T-cell (primary cell): ENCODE data around the gene TFEB. TPM values are rescaled to one million over a fixed set of nuclear protein-coding genes. Genes with fewer than 3 reads are reported as not detected.

Source experiments
- ATAC-seq, 4 experiments: fragments of 200-7000 bp in 3 of 4; fragments of 150-1000 bp in 1 of 4; cut with Tn5 transposase; replicated peaks in 1 of 4; 1 replicate in 3 of 4; 2 replicates in 1 of 4; pipeline ENCODE4 v1.10.0; 2021; ENCODE audit warnings: moderate library complexity in 3 of 4, mild to moderate bottlenecking in 2 of 4, moderate number of reproducible peaks in 1 of 4
- CTCF ChIA-PET, 2 donors: fragments of 300-600 bp; sonication (Branson Sonifier 250); formaldehyde crosslinking; loops; one replicate each; lab custom pipeline; 2022; ENCODE audit warnings: antibody characterized with exemption in 2 of 2; lab: Charles Lee
- POLR2A ChIA-PET, 2 donors: fragments of 300-600 bp; sonication (Branson Sonifier 250); formaldehyde crosslinking; loops; one replicate each; lab custom pipeline; 2022; ENCODE audit warnings: antibody characterized with exemption in 2 of 2; lab: Charles Lee
- DNase-seq, 35 experiments: peaks; one replicate each; pipeline versions ENCODE4 v3.0.0 to v3.0.0-alpha.2; 2013 to 2023
- H3K27ac ChIP-seq: one replicate; pipeline ENCODE4 v1.5.1; 2013; ENCODE audit warnings: low read length
- H3K27me3 ChIP-seq, 2 experiments: replicated peaks in 1 of 2; 1 replicate in 1 of 2; 2 replicates in 1 of 2; pipeline versions ENCODE4 v1.6.1 to v1.7.0; 2013; ENCODE audit warnings: low read length in 1 of 2, mixed read lengths in 1 of 2; ENCODE audit not compliant: control insufficient read depth in 2 of 2, insufficient read depth in 2 of 2; ENCODE audit errors: extremely low read depth in 1 of 2
- H3K36me3 ChIP-seq, 2 donors: 1 replicate in 1 of 2; 2 replicates in 1 of 2; pipeline versions ENCODE4 v1.6.1 to v1.7.0; 2013; ENCODE audit warnings: low read length in 1 of 2; ENCODE audit not compliant: control insufficient read depth in 2 of 2, insufficient read depth in 1 of 2; ENCODE audit errors: extremely low read depth in 1 of 2
- H3K4me1 ChIP-seq, 2 experiments: 1 replicate in 1 of 2; 2 replicates in 1 of 2; pipeline versions ENCODE4 v1.6.1 to v1.7.0; 2013; ENCODE audit warnings: low read length in 2 of 2, mixed read lengths in 1 of 2; ENCODE audit not compliant: insufficient read depth in 2 of 2, control insufficient read depth in 1 of 2; ENCODE audit errors: extremely low read depth in 1 of 2
- H3K4me3 ChIP-seq, 2 donors: 1 replicate in 1 of 2; 2 replicates in 1 of 2; pipeline versions ENCODE4 v1.5.1 to v1.7.0; 2013; ENCODE audit warnings: mild to moderate bottlenecking in 2 of 2, low read length in 1 of 2, moderate library complexity in 1 of 2; ENCODE audit not compliant: control insufficient read depth in 1 of 2; ENCODE audit errors: extremely low read depth in 1 of 2
- H3K9me3 ChIP-seq: 2 replicates; pipeline ENCODE4 v1.7.0; 2013
- H3K27ac Mint-ChIP-seq, 2 donors: one replicate each; pipeline ENCODE4 v1.8.0; 2020 to 2021; ENCODE audit warnings: mild to moderate bottlenecking in 2 of 2, mixed read lengths in 2 of 2
- H3K27me3 Mint-ChIP-seq, 2 donors: one replicate each; pipeline ENCODE4 v1.8.0; 2021 to 2022; ENCODE audit warnings: mixed read lengths in 2 of 2
- H3K36me3 Mint-ChIP-seq: one replicate; pipeline ENCODE4 v1.8.0; 2021; ENCODE audit warnings: mixed read lengths
- H3K4me1 Mint-ChIP-seq, 3 donors: one replicate each; pipeline ENCODE4 v1.8.0; 2020 to 2022; ENCODE audit warnings: mixed read lengths in 3 of 3, mild to moderate bottlenecking in 1 of 3
- H3K4me3 Mint-ChIP-seq, 3 donors: one replicate each; pipeline ENCODE4 v1.8.0; 2020 to 2022; ENCODE audit warnings: mild to moderate bottlenecking in 3 of 3, mixed read lengths in 3 of 3, moderate library complexity in 3 of 3
- H3K9me3 Mint-ChIP-seq, 3 donors: one replicate each; pipeline ENCODE4 v1.8.0; 2020 to 2022; ENCODE audit warnings: mixed read lengths in 3 of 3
- WGBS: methylation state at CpG from one replicate; pipeline ENCODE4 v1.1.5; 2013; ENCODE audit warnings: missing lambda C conversion rate; ENCODE audit not compliant: insufficient coverage; 5-methylcytosine and 5-hydroxymethylcytosine counted together
- total RNA-seq, 35 experiments: library from RNA in 6 of 35; stranded (reverse) in 6 of 35; fragments of 120-200 nt in 1 of 35; gene quantifications; one replicate each; pipeline versions ENCODE4 v1.2.1 to v1.2.4 and lab custom pipeline; 2013 to 2026

Gene TFEB
- total RNA-seq, 5 donors from 2014 or later (not counting 1 experiment from before 2014, with no cell fraction given): 18.9 to 28.1 (median 19.5) TPM

DNA sequence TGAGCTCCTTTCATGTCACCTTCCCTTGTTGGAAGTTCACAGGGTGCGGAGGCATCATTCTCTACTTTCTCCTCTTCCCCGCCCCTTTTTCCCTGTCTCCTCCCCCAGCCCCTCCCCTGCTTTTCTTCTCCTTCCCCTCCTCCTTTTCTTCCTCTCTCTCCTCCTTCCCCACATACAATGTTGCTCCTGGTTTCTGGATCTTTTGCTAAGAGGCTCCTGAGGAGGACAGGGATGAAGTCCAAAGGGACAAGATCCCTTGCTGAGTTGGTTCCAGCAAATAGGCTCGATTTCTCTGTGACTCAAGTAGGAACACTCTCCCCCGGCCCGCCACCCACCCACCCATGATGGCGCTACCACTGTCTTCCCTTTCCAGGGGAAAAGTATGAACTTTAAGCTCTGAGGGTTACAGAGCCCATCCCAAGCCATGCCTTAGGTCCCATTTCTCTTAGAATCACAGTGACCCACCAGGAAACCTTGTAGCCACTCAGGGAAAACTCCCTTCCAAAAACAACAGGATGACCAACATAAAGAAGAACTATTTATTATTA, 852 bp upstream of the TFEB start:
- Histone ChIP-seq H3K4me1 (peaks cover 21 to 32% of the 10 kb centered on the region in 2 experiments), H3K27me3 (peaks cover 0 to 13% of the 10 kb centered on the region in 2 experiments), H3K27ac (no peak overlapping the region), H3K36me3 (no peaks in the 10 kb centered on the region), H3K9me3 (no peaks in the 10 kb centered on the region), H3K4me3 (no peak overlapping the region)
- Mint-ChIP-seq H3K27me3 (no peaks in the 10 kb centered on the region), H3K4me1 (peaks cover 24 to 27% (median 25%) of the 10 kb centered on the region in 3 donors), H3K4me3 (peak overlapping the region in 1 of 3 donors; percentile 80), H3K27ac (no peak overlapping the region), H3K9me3 (no peaks in the 10 kb centered on the region), H3K36me3 (no peaks in the 10 kb centered on the region)
- no peak for DNase-seq
- 94% methylated on average over 3 of the region's 6 CpGs for WGBS
- ATAC-seq: no peak
- POLR2A ChIA-PET: interaction anchor here (0.6 kb wide), 2 partner anchors 30 to 436 kb away, joined by 3 to 4 read pairs; no protein-coding TSS in a partner anchor
- CTCF ChIA-PET: no interaction called here

DNA sequence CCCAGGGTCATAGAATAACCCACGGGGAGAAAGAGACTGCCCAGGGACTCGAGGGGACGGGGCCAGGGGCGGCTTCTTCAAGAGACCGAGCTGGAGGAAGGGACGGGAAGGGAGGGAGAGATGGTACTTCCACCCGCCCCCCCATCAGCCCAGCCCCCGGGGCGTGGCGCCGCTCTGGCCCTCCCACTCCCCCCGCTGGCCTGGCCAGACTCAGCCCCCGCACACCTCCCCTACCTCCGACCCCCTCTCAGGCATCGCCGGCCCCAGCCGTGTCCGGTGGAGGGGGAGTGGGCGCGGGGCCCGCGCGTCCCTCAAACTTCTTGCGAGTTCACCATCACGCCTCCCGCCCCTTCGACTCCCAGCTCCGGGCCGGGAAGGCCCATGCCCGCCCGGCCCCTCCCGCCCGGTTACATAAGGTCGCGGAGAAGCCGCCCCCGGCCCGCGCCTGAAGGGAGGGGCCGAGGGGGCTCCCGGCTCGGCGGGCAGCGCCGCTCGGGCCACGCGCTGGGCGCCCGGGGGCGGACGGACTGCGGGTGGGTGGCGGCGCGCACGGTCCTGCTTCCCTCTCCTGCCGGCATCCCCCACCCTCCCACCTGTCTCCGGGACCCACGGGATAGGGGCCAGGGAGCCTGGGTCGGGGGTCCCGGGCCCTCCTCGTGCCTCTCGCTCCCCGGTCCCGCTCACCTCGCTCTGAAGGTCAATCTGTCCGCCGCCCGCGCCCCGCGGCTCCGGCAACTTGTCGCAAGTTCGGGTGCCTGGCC, 562 bp downstream of the TFEB start:
- H3K9me3 ChIP-seq: no peaks in the 10 kb centered on the region
- H3K4me3 Mint-ChIP-seq: peak overlapping the region; percentile 80 to 84 (median 80)
- CTCF ChIA-PET: interaction anchor here (0.7 to 1.9 kb wide), 8 partner anchors 26 to 316 kb away, joined by 3 to 12 read pairs (median 3); partner anchors contain the start of genes FRS3 (in 1 of the 2), TAF8 (in 1 of the 2) and TOMM6 (in 1 of the 2)
- no peaks in the 10 kb centered on the region for H3K36me3 Mint-ChIP-seq
- H3K36me3 ChIP-seq: no peaks in the 10 kb centered on the region
- DNase-seq (peak; percentile 15 to 78 (median 53)), ATAC-seq (peak; percentile 48 to 65 (median 60))
- WGBS: under 1% methylated on average over 57 of the region's 76 CpGs
- peaks cover 23 to 47% of the 10 kb centered on the region in 2 experiments for H3K4me1 ChIP-seq
- no peak overlapping the region for H3K27ac Mint-ChIP-seq
- H3K9me3 Mint-ChIP-seq: no peaks in the 10 kb centered on the region
- H3K4me1 Mint-ChIP-seq: peaks cover 34 to 41% (median 38%) of the 10 kb centered on the region in 3 donors
- H3K4me3 ChIP-seq: peak overlapping the region; percentile 60 to 75
- H3K27me3 Mint-ChIP-seq: no peaks in the 10 kb centered on the region
- H3K27me3 ChIP-seq: peaks cover 0 to 9% of the 10 kb centered on the region in 2 experiments
- peak overlapping the region; percentile 79 for H3K27ac ChIP-seq
- POLR2A ChIA-PET: interaction anchor here (0.6 kb wide), 3 partner anchors 13 to 1196 kb away, joined by 3 to 6 read pairs (median 3); no protein-coding TSS in a partner anchor

DNA sequence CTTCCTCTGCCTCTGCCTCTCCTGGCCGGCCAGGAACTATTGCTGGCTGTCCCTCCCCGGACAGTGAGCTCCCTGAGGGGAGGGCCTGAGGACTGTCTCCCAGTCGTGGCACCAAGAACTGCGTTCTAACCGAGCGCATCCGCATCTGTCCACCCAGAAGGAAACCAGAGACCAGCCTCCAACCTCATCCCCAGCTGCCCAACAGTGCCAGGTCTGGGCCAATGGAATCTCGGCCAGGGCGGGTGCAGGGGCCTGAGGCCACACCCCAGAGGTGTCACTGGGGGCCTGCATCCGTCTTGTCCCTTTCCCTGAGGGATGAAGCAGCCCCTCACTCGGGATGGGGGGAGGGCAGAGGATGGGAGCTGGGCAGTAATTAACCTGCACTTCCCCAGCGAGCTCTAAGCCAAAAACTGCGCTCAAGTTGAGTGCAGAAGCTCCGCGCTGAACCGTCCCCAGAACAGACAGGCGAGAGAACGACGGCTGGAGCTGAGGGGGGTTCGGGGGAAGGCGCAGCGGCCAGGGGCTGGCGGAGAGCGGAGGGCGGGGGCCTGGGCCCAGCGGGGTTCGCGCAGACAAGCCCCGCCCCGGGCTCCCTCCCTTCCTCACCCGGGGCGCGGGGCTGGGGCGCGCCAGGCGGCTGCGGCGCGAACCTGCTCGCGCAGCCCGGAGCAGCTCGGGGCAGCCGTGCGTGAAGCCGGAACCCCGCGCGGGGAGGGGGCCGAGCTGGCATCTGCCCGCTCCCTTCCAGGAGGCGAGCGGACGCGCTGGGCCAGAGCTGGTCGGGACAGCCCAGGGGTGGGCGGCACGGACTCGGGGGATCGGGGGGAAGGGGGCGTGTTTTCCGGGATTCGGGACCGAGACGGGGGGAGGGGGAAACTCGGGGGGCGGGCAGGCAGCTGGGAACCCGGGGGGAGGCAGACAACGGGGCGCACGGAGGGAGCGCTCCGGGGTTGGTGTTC, 1.4 kb downstream of the TFEB start:
- Histone ChIP-seq H3K27me3 (peaks cover 0 to 2% of the 10 kb centered on the region in 2 experiments), H3K4me1 (peaks cover 27 to 55% of the 10 kb centered on the region in 2 experiments), H3K27ac (peak overlapping the region; percentile 86), H3K4me3 (peak overlapping the region; percentile 49 to 75), H3K36me3 (no peaks in the 10 kb centered on the region), H3K9me3 (no peaks in the 10 kb centered on the region)
- Mint-ChIP-seq H3K4me3 (peak overlapping the region; percentile 76 to 83 (median 80)), H3K4me1 (peaks cover 35 to 50% (median 43%) of the 10 kb centered on the region in 3 donors), H3K36me3 (no peaks in the 10 kb centered on the region), H3K9me3 (no peaks in the 10 kb centered on the region), H3K27me3 (no peaks in the 10 kb centered on the region), H3K27ac (peak overlapping the region; percentile 73 to 85)
- 5% methylated on average over 65 of the region's 73 CpGs for WGBS
- ChIA-PET CTCF (interaction anchor here (0.6 to 1.9 kb wide), 9 partner anchors 25 to 317 kb away, joined by 3 to 12 read pairs (median 3); partner anchors contain the start of genes FRS3 (in 1 of the 2), TAF8 (in 1 of the 2) and TOMM6 (in 1 of the 2)), POLR2A (interaction anchor here (0.6 to 0.7 kb wide), 5 partner anchors 12 to 1325 kb away, joined by 3 to 6 read pairs (median 3); partner anchors contain the start of gene MRPL2 (in 1 of the 2))
- peak; percentile 41 to 86 (median 66) for DNase-seq
- peak; percentile 65 to 74 (median 74) for ATAC-seq

DNA sequence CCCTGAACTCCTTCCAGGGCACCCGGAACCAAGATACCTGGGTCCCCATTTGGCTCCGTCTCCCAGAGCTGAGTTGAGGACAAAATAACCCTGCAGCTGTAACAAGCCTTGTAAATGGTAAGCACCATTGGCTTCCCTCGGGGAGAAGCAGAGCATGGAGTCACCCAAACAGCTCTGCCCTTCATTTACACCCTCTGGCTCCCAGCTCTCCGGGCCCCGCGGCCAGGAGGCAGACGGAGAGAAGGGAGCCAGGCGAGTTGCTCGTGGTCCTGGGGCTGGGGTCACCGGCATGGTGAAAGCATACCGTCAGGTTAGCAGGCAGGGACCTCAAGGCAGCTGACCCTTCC, 2.1 kb downstream of the TFEB start:
- ChIA-PET POLR2A (interaction anchor here in 1 of 2 donors (0.6 to 0.7 kb wide), 2 partner anchors 24 to 1326 kb away, joined by 3 to 6 read pairs; partner anchors contain the start of gene MRPL2), CTCF (interaction anchor here (0.6 to 1.9 kb wide), 6 partner anchors 25 to 311 kb away, joined by 3 to 12 read pairs (median 4); partner anchors contain the start of gene TOMM6 (in 1 of the 2))
- WGBS: 95% methylated on average over 9 of the region's 11 CpGs
- peaks cover 35 to 56% (median 45%) of the 10 kb centered on the region in 3 donors for H3K4me1 Mint-ChIP-seq
- Histone ChIP-seq H3K27ac (peak overlapping the region; percentile 86), H3K4me1 (peaks cover 27 to 62% of the 10 kb centered on the region in 2 experiments), H3K27me3 (no peaks in the 10 kb centered on the region), H3K36me3 (no peaks in the 10 kb centered on the region), H3K4me3 (peak overlapping the region; percentile 25 to 75), H3K9me3 (no peaks in the 10 kb centered on the region)
- H3K27me3 Mint-ChIP-seq: no peaks in the 10 kb centered on the region
- H3K27ac Mint-ChIP-seq: peak overlapping the region; percentile 73 to 85
- H3K4me3 Mint-ChIP-seq: peak overlapping the region; percentile 76 to 83 (median 80)
- no peaks in the 10 kb centered on the region for H3K9me3 Mint-ChIP-seq
- DNase-seq (peak in 1 of 35 experiments; percentile 36), ATAC-seq (no peak)
- H3K36me3 Mint-ChIP-seq: no peaks in the 10 kb centered on the region

DNA sequence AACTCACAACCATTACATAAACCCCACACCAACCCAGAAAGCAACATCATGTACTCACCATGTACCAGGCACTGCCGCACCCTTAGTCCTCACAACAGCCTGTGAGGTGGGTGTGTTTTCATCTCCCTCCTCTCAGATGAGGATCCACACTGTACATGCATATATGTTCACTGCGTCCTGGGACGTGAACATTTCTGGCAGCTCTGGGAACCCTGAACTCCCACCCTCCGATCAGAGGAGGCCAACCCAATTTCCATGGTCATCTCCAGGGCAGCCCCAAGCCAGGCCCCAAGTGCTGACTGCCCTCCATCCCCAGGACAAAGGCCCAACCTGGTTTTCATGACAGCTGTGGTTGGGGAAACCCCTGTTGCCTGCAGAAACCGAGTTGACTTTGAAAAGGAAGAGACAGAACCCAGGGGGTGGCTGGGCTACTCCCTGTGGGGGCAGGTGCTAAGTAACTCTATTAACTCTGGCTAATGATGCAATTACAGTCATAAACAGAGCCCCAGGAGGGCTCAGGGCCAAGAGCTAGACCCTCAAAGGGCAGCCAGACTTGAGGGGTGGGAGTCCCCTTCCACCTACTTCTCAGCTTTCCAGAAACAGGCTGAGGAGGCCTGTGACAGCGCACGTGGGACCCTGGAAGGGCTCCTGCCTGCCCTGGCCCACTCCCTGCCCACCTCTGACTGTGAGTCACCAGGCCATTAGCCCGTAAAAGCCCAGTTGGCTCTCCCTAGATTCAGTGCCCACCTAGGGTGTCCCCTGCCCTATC, 2.6 kb downstream of the TFEB start:
- H3K27me3 Mint-ChIP-seq: no peaks in the 10 kb centered on the region
- ATAC-seq: peak in 3 of 4 experiments; percentile 11 to 61 (median 13)
- H3K9me3 Mint-ChIP-seq: no peaks in the 10 kb centered on the region
- peaks cover 35 to 60% (median 45%) of the 10 kb centered on the region in 3 donors for H3K4me1 Mint-ChIP-seq
- 44% methylated on average over 6 of the region's 8 CpGs for WGBS
- H3K27ac ChIP-seq: peak overlapping the region; percentile 86
- no peaks in the 10 kb centered on the region for H3K36me3 ChIP-seq
- peaks cover 30 to 67% of the 10 kb centered on the region in 2 experiments for H3K4me1 ChIP-seq
- H3K4me3 Mint-ChIP-seq: peak overlapping the region; percentile 76 to 83 (median 80)
- no peaks in the 10 kb centered on the region for H3K9me3 ChIP-seq
- peak; percentile 18 to 84 (median 70) for DNase-seq
- peak overlapping the region; percentile 25 to 75 for H3K4me3 ChIP-seq
- CTCF ChIA-PET: interaction anchor here in 1 of 2 donors (0.6 kb wide), 1 partner anchor 49 kb away, joined by 3 read pairs; no protein-coding TSS in a partner anchor
- POLR2A ChIA-PET: no interaction called here
- no peaks in the 10 kb centered on the region for H3K27me3 ChIP-seq
- no peaks in the 10 kb centered on the region for H3K36me3 Mint-ChIP-seq
- peak overlapping the region; percentile 73 to 85 for H3K27ac Mint-ChIP-seq
